ENCODE data around the gene PCDH1. TPM values are rescaled to one million over a fixed set of nuclear protein-coding genes. Genes with fewer than 3 reads are reported as not detected.
A peak's percentile ranks its signal among the peaks of the same experiment; 100 is the strongest.
"Not testable (repeated sequence)": the region's sequence is repeated elsewhere in the genome, so short reads cannot be mapped to it uniquely, and the experiment has no call there.

Gene PCDH1
- total RNA-seq, 1 experiment from 2014 or later: 146 TPM

- peak overlapping the region; percentile 55 for H3K27ac Mint-ChIP-seq (ENCODE audit: unreplicated experiment)
- intact Hi-C loops (cut with micrococcal nuclease; ENCODE audit: unreplicated experiment): no loop called here
- H3K4me1 Mint-ChIP-seq (ENCODE audit: low read depth, unreplicated experiment): peaks cover 16% of the 10 kb centered on the region
- H3K36me3 Mint-ChIP-seq (ENCODE audit: insufficient read depth, unreplicated experiment): peaks cover 18% of the 10 kb centered on the region
- no peak for TF ChIP-seq CTCF (IDR thresholded peaks at IDR 0.05; ENCODE audit: unreplicated experiment)
- H3K27me3 Mint-ChIP-seq (ENCODE audit: unreplicated experiment): no peaks in the 10 kb centered on the region
- no TSS peak for BruUV-seq (replicated peaks)
- CTCF ChIA-PET: interaction anchor here (0.6 kb wide), 1 partner anchor 138 kb away, joined by 5 read pairs; no protein-coding TSS in a partner anchor
- H3K9me3 Mint-ChIP-seq (ENCODE audit: low read depth, unreplicated experiment): no peaks in the 10 kb centered on the region
- H3K4me3 Mint-ChIP-seq (ENCODE audit: low read depth, unreplicated experiment): no peak overlapping the region
- no peak for DNase-seq
Measured at GRCh38 chr5:141821430-141821925, 56.7 kb downstream of the PCDH1 start.

- H3K9me3 Mint-ChIP-seq (ENCODE audit: low read depth, unreplicated experiment); BruUV-seq (replicated peaks); H3K4me1 Mint-ChIP-seq (ENCODE audit: low read depth, unreplicated experiment); H3K27me3 Mint-ChIP-seq (ENCODE audit: unreplicated experiment); DNase-seq; H3K4me3 Mint-ChIP-seq (ENCODE audit: low read depth, unreplicated experiment); CTCF ChIA-PET; H3K27ac Mint-ChIP-seq (ENCODE audit: unreplicated experiment); intact Hi-C loops (cut with micrococcal nuclease; ENCODE audit: unreplicated experiment): not testable (repeated sequence)
- peaks cover 18% of the 10 kb centered on the region for H3K36me3 Mint-ChIP-seq (ENCODE audit: insufficient read depth, unreplicated experiment)
Measured at GRCh38 chr5:141820686-141821085, 57.5 kb downstream of the PCDH1 start.

GRCh38 chr5:141817631-141818030, 60.6 kb downstream of the PCDH1 start:
- Mint-ChIP-seq H3K27ac (ENCODE audit: unreplicated experiment) (no peak overlapping the region), H3K36me3 (ENCODE audit: insufficient read depth, unreplicated experiment) (peaks cover 18% of the 10 kb centered on the region), H3K27me3 (ENCODE audit: unreplicated experiment) (no peaks in the 10 kb centered on the region), H3K4me1 (ENCODE audit: low read depth, unreplicated experiment) (no peaks in the 10 kb centered on the region), H3K9me3 (ENCODE audit: low read depth, unreplicated experiment) (no peaks in the 10 kb centered on the region), H3K4me3 (ENCODE audit: low read depth, unreplicated experiment) (no peak overlapping the region)
- intact Hi-C loops (cut with micrococcal nuclease; ENCODE audit: unreplicated experiment): no loop called here
- CTCF ChIA-PET: interaction anchor here (0.9 kb wide), 1 partner anchor 14 kb away, joined by 7 read pairs; no protein-coding TSS in a partner anchor
- BruUV-seq (replicated peaks): no TSS peak
- TF ChIP-seq CTCF (IDR thresholded peaks at IDR 0.05; ENCODE audit: unreplicated experiment): no peak
- no peak for DNase-seq

GRCh38 chr5:141816598-141817399, 61.4 kb downstream of the PCDH1 start:
- DNase-seq: no peak
- Mint-ChIP-seq H3K9me3 (ENCODE audit: low read depth, unreplicated experiment) (no peaks in the 10 kb centered on the region), H3K4me1 (ENCODE audit: low read depth, unreplicated experiment) (no peaks in the 10 kb centered on the region), H3K27me3 (ENCODE audit: unreplicated experiment) (peaks cover 3% of the 10 kb centered on the region), H3K27ac (ENCODE audit: unreplicated experiment) (no peak overlapping the region), H3K4me3 (ENCODE audit: low read depth, unreplicated experiment) (no peak overlapping the region), H3K36me3 (ENCODE audit: insufficient read depth, unreplicated experiment) (peaks cover 18% of the 10 kb centered on the region)
- intact Hi-C loops (cut with micrococcal nuclease; ENCODE audit: unreplicated experiment): no loop called here
- CTCF ChIA-PET: interaction anchor here (0.7 to 3.7 kb wide), 4 partner anchors 9 to 1116 kb away, joined by 3 to 15 read pairs (median 4); partner anchors contain the start of genes PCDH1 and ZMAT2
- TF ChIP-seq CTCF (IDR thresholded peaks at IDR 0.05; ENCODE audit: unreplicated experiment): no peak
- BruUV-seq (replicated peaks): no TSS peak

- peaks cover 13% of the 10 kb centered on the region for H3K27me3 Mint-ChIP-seq (ENCODE audit: unreplicated experiment)
- CTCF ChIA-PET: interaction anchor here (0.6 to 3.7 kb wide), 4 partner anchors 10 to 1051 kb away, joined by 3 to 15 read pairs (median 4); partner anchors contain the start of gene PCDH1
- DNase-seq: no peak
- intact Hi-C loops (cut with micrococcal nuclease; ENCODE audit: unreplicated experiment): no loop called here
- no peak overlapping the region for H3K4me3 Mint-ChIP-seq (ENCODE audit: low read depth, unreplicated experiment)
- H3K4me1 Mint-ChIP-seq (ENCODE audit: low read depth, unreplicated experiment): no peaks in the 10 kb centered on the region
- no peaks in the 10 kb centered on the region for H3K9me3 Mint-ChIP-seq (ENCODE audit: low read depth, unreplicated experiment)
- TF ChIP-seq CTCF (IDR thresholded peaks at IDR 0.05; ENCODE audit: unreplicated experiment): no peak
- H3K36me3 Mint-ChIP-seq (ENCODE audit: insufficient read depth, unreplicated experiment): peaks cover 9% of the 10 kb centered on the region
- no peak overlapping the region for H3K27ac Mint-ChIP-seq (ENCODE audit: unreplicated experiment)
- BruUV-seq (replicated peaks): no TSS peak
Measured at GRCh38 chr5:141815796-141816180, 62.4 kb downstream of the PCDH1 start.

All from Calu3 (cell line).